Measurements from ENCODE around the gene ERC1. TPM values are rescaled to one million over a fixed set of nuclear protein-coding genes. Genes with fewer than 3 reads are reported as not detected.

ERC1 gene
- total and polyA plus RNA-seq, 2 of the 4 experiments (the other 2 are of a cell fraction), result 11.6 to 25.6 TPM

- POLR2A ChIA-PET (ENCODE audit: unreplicated experiment), result no interaction called here
- H2AK9ac ChIP-seq (replicated peaks; ENCODE audit: low read depth, low read length, poor library complexity), result no peak overlapping the region
- in situ Hi-C loops (cut with MboI; ENCODE audit: low sequenced_read_pairs), result no loop called here
Measured at GRCh38 chr12:1448336-1448735, 457.3 kb downstream of the ERC1 start.

More at GRCh38 chr12:1448336-1448735, 457.3 kb downstream of the ERC1 start:
- Histone ChIP-seq H3K9me3 (ENCODE audit: control insufficient read depth, insufficient read depth, low read length) (no peaks in the 10 kb centered on the region), H2AK5ac (ENCODE audit: low read depth, low read length) (peak overlapping the region; percentile 62; the same call in 1 of the 2 replicates), H3K14ac (replicated peaks; ENCODE audit: low read depth, low read length) (no peak overlapping the region), H3K23ac (ENCODE audit: low read depth, low read length) (0 out of 2 replicates have a peak overlapping the region, but pooled peaks have one; percentile 10), H3K56ac (ENCODE audit: extremely low read depth, insufficient read depth, low read length) (no peak overlapping the region), H4K91ac (ENCODE audit: insufficient read depth, low read depth, low read length) (0 out of 2 replicates have a peak overlapping the region, but pooled peaks have one; percentile 14), H3K36me3 (ENCODE audit: control insufficient read depth, insufficient read depth, low read length) (0 out of 2 replicates have a peak, but pooled peaks cover 4% of the 10 kb centered on the region), H3K79me1 (ENCODE audit: low read depth in 1 of 2, low read length in 2 of 2) (peaks cover 5 to 13% of the 10 kb centered on the region in 2 experiments; a peak in 3 of 4 replicates), H3K4me3 (ENCODE audit: insufficient read depth, low read depth, low read length) (no peak overlapping the region), H2BK20ac (ENCODE audit: low read depth, low read length) (peak overlapping the region; percentile 8; the same call in 1 of the 2 replicates), H3K4ac (ENCODE audit: low read depth, low read length) (peak overlapping the region; percentile 34), H3K4me1 (ENCODE audit: control insufficient read depth, insufficient read depth, low read length) (peaks cover 17% of the 10 kb centered on the region), H2BK15ac (ENCODE audit: low read depth, low read length) (no peak overlapping the region), H2AFZ (replicated peaks; ENCODE audit: low read length, poor library complexity) (no peak overlapping the region), H3K18ac (ENCODE audit: low read depth, low read length) (peak overlapping the region; percentile 86; the same call in 1 of the 2 replicates), H3K27me3 (ENCODE audit: control insufficient read depth, insufficient read depth, low read length) (no peaks in the 10 kb centered on the region), H3K4me2 (ENCODE audit: low read depth, low read length) (peak overlapping the region; percentile 18; the same call in 1 of the 2 replicates), H4K5ac (ENCODE audit: low read depth, low read length) (0 out of 2 replicates have a peak overlapping the region, but pooled peaks have one; percentile 37), H2BK120ac (ENCODE audit: low read depth, low read length) (peak overlapping the region; percentile 66), H4K8ac (ENCODE audit: low read depth in 2 of 2, low read length in 2 of 2) (peak overlapping the region in 1 of 2 experiments; percentile 11; a peak in 1 of 4 replicates), H3K9me1 (ENCODE audit: insufficient read depth, low read length) (peaks cover 6% of the 10 kb centered on the region; the same call in 1 of the 2 replicates), H3K9ac (ENCODE audit: low read depth, low read length) (no peak overlapping the region), H3K27ac (ENCODE audit: insufficient read depth, low read length) (no peak overlapping the region; the same call in 1 of the 2 replicates), H4K20me1 (ENCODE audit: insufficient read depth, low read length) (no peaks in the 10 kb centered on the region), H2BK5ac (ENCODE audit: low read depth, low read length, poor library complexity, severe bottlenecking) (peak overlapping the region; percentile 65)
- WGBS, 2 experiments (ENCODE audit: extremely low coverage in 2 of 2, insufficient read length in 1 of 2), result no CpG with 5 or more reads among the region's 4 CpGs
- TF ChIP-seq FOS (IDR thresholded peaks at IDR 0.05; ENCODE audit: low read depth, low read length) (0 out of 2 replicates have a peak, but pooled peaks have one; percentile 12), CTCF (conservative IDR thresholded peaks at IDR 0.05; ENCODE audit: low read depth, low read length) (no peak)
- intact Hi-C loops (cut with micrococcal nuclease) (no loop called here), dilution Hi-C loops (cut with HindIII; ENCODE audit: low sequenced_read_pairs, unreplicated experiment) (no loop called here)
- CTCF ChIA-PET, result interaction anchor here (0.9 to 1.3 kb wide), 2 partner anchors 10 to 27 kb away, joined by 3 read pairs; no protein-coding TSS in a partner anchor
- DNase-seq, result peak; percentile 57
- BruUV-seq (replicated peaks), result no TSS peak
- ATAC-seq (ENCODE audit: low read depth), result peak; percentile 19
